OCI-LY7 (cell line): ENCODE data around the gene TFAP2A.

Experiments
- CTCF ChIP-seq: fragments of 200-600 bp; sonication (generic); conservative IDR thresholded peaks from 2 replicates; pipeline ENCODE4 v1.5.1; 2014; ENCODE audit warnings: mild to moderate bottlenecking, antibody characterized with exemption, low read length, moderate library complexity, mixed read lengths
- EZH2phosphoT487 ChIP-seq: fragments of 200-600 bp; sonication (generic); IDR thresholded peaks from 2 replicates; pipeline ENCODE4 v1.6.1; 2018; ENCODE audit warnings: low read depth, borderline replicate concordance, mild to moderate bottlenecking, mixed run types, antibody characterized with exemption, low read length, moderate library complexity, mixed read lengths

GRCh38 chr6:10395171-10395703 lies 19.6 kb downstream of the TFAP2A start:
- TF ChIP-seq CTCF (no peak), EZH2phosphoT487 (no peak)
